ENCODE measurements around the gene KCNIP3.
A peak's percentile ranks its signal among the peaks of the same experiment; 100 is the strongest.

Gene KCNIP3

DNA sequence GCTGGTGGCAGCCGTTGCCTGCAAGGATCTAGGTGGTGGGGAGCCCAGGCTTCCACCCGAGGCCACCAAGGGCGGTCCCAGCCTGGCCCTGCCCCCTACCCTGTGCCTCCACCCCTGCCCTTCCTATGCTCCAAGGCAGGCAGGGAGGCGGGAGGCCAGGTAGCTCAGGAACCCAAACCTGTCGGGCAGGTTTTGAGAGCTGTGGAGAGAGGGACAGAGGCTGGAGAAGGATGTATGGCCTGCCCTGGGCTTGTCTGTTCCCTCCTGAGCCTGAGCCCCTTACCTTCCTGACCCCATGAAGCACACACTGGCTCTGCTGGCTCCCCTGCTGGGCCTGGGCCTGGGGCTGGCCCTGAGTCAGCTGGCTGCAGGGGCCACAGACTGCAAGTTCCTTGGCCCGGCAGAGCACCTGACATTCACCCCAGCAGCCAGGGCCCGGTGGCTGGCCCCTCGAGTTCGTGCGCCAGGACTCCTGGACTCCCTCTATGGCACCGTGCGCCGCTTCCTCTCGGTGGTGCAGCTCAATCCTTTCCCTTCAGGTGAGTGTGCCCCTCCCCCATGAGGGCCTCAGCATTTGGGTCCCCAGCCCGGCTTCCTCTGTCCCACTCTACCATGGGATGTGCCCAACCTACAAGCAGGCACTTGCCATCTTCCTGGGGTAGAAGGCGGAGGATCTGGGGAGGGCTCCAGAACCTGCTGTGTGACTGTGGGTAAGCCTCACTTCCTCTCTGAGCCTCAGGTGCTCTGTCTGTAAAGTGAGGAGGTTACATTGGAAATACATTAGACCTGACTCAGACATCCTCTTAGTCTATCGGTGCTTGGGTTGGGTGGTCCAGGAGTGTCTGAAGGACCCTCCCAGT is 22.6 kb upstream of the KCNIP3 start, which contains the start of gene PROM2:
Gene PROM2 (plus strand): TSS at position 159 of the 860 bp plus-strand sequence. CDS start 137 bp downstream, at position 296.
- DNase-seq (ENCODE audit: low read depth): no peak

DNA sequence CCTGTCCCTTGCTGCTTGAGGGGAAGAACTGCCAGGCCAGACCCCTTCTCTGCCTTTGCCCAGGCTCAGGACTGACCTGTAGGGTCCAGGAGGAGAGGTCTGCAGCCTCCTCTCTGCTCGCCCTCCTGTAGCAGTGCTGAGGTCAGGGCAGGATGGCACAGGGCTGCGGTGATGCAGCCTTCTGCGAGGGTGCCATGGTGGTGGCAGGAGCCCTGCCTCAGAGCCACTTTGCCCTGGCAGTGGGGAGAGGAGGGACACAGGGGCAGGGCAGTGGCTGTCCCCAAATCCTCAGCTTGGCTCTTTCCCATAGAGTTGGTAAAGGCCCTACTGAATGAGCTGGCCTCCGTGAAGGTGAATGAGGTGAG is 22.0 kb upstream of the KCNIP3 start:
- no peak for DNase-seq (ENCODE audit: low read depth)

DNA sequence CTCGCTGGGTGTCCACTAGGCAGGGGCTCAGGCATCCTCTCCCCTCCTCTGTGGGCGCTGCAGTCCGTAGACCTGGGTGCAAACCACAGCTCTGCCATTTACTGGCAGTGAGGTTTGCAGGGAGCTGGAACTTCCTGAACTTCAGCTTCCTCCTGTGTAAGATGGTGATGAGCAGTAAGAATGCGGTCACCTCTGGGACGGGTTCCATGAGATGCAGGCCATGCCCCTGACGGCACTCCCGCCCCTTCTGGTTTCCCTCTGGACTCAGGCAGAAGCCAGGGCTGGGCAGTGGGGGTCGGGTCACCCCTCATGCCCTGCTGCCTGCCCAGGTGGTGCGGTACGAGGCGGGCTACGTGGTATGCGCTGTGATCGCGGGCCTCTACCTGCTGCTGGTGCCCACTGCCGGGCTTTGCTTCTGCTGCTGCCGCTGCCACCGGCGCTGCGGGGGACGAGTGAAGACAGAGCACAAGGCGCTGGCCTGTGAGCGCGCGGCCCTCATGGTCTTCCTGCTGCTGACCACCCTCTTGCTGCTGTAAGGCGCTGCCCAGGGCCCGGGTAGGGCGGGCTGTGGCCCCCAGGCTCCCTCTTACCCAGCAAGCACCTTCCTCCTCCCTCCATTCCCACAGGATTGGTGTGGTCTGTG is 21.4 kb upstream of the KCNIP3 start:
- no peak for DNase-seq (ENCODE audit: low read depth)

DNA sequence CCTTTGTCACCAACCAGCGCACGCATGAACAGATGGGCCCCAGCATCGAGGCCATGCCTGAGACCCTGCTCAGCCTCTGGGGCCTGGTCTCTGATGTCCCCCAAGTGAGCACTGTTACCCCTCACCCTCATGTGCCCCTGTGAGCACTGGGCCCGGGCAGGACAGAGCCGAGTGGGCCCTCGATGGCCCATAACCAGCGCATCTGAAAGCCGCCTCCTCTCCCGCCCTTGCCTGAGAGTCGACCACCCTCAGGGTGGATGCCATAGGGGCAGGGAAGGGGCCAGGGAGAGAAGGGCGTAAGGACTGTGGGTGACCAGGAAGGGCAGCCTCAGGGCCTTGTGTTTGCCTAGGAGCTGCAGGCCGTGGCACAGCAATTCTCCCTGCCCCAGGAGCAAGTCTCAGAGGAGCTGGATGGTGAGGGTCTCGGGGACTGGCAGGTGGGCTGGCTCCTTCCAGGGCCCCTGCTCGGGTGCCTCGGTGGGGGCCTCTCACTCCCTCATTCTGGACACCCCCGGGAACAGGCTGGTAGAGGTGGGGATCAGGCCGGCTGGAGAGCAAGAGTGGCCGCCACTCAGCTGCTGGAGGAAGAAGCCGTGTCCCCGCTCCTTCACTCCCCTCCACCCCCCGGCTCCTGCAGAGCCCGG is 20.8 kb upstream of the KCNIP3 start:
- no peak for DNase-seq (ENCODE audit: low read depth)

DNA sequence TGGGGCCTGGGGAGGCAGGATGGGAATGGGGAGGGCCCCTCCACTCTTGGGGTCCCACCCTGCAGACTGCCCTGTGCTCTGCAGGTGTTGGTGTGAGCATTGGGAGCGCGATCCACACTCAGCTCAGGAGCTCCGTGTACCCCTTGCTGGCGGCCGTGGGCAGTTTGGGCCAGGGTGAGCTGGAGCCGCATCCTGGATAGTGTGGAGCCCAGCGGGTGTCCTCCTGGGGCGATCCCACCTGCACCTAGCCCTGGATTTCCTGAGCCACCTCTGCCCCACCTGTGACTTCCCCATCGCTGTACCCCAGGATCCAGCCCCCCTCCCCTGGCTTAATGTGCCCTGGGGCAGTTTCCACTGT is 20.3 kb upstream of the KCNIP3 start:
- no peak for DNase-seq (ENCODE audit: low read depth)

DNA sequence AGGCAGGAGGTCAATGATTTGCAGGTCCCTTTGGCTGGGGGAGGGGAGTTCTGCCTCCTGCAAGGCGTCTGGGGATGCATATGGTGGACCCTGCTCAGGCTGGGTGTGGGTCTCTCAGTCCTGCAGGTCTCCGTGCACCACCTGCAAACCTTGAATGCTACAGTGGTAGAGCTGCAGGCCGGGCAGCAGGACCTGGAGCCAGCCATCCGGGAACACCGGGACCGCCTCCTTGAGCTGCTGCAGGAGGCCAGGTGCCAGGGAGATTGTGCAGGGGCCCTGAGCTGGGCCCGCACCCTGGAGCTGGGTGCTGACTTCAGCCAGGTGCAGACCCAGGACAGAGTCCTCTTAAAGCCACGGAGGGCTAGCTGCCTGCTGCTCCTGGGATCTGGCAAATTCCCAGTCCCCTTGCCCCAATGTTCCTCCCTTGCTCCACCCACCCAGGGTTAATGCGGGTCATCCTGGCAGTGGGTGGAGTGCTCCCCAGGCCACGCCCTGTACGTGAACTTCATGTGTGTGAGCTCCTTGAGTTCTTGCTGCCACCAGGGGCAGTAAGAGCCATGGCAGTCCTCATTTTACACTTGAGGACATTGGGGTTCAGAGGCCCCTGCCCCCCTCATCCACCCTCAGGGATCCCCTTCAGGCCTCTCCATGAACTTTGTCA is 19.8 kb upstream of the KCNIP3 start:
- no peak for DNase-seq (ENCODE audit: low read depth)

DNA sequence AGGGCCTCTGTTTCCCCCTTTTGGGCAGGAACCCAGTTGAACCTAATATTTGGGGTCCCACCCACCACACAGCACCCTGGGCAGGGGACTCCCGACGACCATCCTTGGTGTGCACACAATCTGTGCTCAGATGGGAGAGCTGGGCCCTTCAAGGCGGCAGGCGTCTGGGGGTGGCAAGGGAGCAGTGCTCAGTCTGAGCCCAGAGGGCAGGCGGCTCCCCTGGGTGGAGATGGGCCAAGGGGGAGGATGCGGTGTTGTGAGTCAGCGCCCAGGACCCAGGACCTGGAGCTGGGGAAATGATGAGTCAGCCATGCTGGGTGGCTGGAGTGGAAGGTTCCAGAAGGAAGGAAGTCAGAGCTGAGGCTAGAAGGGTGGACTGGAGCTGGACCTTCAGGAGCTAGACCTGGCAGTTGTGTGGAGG is 19.1 kb upstream of the KCNIP3 start:
- peak; percentile 13 for DNase-seq (ENCODE audit: low read depth)

DNA sequence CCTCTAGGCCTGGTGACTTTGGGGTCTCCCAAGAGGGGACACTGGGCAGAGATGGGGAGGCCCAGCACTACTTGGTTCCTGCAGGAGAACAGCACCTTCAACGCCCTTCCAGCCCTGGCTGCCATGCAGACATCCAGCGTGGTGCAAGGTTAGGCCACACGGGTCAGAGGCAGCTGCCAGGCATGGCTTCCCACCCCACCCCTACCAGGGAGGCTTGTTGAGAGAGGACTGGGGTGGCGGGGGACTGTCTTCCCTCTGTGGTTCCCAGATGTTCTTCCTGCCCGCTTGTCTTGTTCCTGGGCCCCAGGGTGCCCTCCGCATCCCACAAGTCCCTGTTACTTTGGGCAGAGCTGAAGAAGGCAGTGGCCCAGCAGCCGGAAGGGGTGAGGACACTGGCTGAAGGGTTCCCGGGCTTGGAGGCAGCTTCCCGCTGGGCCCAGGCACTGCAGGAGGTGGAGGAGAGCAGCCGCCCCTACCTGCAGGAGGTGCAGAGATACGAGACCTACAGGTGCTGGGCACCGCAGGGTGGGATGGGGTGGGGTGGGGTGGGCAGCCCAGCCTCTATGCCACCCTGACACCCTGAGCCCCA is 18.4 kb upstream of the KCNIP3 start:
- no peak for DNase-seq (ENCODE audit: low read depth)

DNA sequence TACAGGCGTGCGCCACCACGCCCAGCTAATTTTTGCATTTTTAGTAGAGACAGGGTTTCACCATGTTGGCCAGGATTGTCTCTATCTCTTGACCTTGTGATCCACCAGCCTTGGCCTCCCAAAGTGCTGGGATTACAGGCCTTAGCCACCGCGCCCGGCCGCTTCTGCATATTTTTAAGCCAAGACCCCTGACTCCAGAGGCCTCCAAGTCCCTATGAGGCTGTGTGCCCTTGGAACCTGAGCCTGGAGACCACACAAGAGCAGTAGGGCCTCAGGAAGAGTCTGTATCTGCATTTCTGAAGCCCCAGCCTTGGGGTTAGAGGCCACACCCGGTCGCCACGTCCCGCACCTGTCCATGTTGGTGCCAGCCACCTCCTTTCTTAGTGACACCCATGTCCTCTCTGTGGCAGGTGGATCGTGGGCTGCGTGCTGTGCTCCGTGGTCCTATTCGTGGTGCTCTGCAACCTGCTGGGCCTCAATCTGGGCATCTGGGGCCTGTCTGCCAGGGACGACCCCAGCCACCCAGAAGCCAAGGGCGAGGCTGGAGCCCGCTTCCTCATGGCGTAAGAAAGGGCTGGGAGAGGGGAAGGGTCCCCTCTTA is 17.6 kb upstream of the KCNIP3 start:
- no peak for DNase-seq (ENCODE audit: low read depth)

DNA sequence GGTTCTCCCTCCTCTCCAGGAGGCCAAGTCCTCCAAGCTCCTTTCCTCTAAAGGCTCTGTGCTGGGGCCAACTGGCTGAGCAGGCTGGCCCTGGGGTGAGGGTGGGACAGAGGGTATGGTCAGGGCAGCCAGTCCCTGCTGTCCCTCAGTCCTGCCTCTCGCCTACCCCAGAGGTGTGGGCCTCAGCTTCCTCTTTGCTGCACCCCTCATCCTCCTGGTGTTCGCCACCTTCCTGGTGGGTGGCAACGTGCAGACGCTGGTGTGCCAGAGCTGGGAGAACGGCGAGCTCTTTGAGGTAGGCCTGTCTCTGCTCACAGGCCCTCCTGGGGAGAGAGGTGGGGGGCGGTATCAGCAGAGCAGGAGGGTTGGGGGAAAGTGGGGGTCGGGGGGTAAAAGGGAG is 16.1 kb upstream of the KCNIP3 start:
- DNase-seq (ENCODE audit: low read depth): no peak

DNA sequence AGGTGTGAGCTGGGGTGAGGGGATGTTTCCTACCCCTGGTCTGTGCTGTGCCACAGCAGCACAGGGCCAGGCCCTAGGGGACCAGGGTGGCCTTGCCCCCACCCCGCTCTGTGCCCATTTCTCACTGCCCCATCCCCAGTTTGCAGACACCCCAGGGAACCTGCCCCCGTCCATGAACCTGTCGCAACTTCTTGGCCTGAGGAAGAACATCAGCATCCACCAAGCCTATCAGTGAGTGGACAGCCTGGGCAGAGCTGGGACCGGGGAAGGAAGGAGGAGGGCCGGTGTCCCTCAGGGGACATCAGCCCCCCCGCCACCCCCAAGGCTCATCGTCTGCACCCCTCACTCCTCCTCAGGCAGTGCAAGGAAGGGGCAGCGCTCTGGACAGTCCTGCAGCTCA is 15.4 kb upstream of the KCNIP3 start:
- DNase-seq (ENCODE audit: low read depth): no peak

DNA sequence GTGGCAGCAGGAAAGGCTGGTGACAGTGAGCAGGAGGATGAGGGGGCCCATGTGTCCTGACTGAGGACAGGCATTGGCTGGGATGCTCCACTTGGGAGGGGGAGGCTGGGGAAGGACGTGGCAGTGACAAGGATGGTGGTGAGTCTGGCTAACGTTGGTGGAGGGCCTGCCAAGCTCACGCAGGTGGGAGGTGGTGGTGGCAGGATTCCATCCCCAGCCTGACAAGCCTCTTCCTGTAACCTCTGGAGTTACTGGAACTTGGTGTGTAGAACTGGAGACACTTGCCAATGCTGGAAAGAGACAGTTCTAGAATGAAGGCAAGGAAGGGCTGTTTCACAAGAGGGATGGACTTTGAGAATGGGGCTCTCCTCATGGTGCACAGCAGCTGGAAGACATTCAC is 14.7 kb upstream of the KCNIP3 start:
- no peak for DNase-seq (ENCODE audit: low read depth)

DNA sequence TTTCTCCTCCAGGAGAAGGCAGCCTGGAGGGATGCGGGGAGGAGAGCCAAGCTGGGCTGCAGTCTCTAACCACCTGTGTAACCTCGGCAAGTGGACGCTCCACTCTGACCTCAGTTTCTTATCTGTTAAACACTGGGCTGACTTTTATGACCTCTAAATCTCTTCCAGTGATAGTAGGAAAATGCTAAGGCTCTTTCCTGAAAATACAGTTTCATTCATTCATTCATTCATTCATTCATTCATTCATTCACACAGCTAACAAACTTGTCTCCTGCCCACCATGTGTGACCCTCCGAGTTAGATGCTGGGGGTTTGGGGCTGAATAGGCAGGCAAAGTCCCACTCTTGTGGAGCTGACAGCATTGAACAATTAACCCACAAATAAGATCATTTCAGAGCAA is 13.6 kb upstream of the KCNIP3 start:
- DNase-seq (ENCODE audit: low read depth): no peak

DNA sequence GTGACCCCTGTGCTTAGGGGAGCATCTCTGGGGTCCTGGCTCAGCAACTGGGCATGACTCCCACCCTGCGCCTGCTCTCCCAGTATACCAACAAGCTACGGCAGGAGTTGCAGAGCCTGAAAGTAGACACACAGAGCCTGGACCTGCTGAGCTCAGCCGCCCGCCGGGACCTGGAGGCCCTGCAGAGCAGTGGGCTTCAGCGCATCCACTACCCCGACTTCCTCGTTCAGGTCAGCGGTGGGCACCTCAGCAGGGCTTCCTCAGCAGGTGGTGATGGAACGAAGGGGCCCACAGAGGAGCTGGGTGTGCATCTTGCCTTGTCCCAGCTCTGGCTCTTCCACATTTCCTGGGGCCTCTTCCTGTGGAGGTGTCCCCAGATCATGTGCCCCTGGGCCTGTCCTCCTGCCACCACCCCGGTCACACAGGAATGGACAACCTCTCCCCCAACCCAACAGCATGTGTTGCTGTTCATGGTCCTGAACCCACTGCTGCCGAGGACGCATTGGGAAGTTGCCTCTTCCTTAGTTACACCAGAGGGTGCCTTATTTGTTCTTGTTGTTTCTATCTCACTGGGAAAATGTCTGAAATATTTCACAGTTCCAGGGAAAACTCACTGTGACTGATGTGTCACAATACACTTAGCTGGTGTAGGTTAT is 12.1 kb upstream of the KCNIP3 start:
- DNase-seq (ENCODE audit: low read depth): no peak

DNA sequence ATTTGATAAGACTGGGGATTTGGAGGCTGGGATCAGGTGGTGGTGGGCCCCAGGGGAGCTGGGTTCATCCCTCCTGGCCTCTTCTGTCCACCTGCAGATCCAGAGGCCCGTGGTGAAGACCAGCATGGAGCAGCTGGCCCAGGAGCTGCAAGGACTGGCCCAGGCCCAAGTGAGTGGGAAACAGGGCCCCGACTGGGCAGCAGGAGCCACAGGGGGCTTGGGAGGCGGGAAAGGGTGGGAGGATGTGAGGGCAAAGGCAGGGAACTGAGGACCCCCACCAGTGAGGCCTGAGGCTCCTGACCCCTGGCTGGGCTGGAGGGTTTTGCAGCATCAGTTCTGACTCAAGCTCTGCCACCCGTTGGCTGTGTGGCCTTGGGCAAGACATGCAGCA is 11.6 kb upstream of the KCNIP3 start:
- DNase-seq (ENCODE audit: low read depth): no peak

DNA sequence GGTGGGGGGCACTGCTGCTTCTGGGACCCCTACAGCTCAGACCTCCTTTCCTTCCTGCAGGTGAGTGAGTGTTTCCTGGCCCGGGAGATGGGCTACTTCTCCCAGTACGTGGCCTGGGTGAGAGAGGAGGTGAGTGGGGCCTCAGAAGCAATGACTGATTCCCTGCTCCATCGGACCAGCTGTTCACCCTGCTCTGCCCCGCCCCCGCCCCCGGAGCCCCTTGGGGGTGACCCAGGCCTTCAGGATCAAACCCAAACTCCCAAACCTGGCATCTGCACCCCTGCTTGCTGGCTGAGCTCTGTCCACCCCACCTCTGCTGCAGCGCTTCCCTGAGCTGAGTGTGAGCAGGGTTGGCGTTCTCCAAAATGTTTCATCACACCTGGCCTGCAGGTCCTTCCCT is 9.8 kb upstream of the KCNIP3 start:
- DNase-seq (ENCODE audit: low read depth): no peak

DNA sequence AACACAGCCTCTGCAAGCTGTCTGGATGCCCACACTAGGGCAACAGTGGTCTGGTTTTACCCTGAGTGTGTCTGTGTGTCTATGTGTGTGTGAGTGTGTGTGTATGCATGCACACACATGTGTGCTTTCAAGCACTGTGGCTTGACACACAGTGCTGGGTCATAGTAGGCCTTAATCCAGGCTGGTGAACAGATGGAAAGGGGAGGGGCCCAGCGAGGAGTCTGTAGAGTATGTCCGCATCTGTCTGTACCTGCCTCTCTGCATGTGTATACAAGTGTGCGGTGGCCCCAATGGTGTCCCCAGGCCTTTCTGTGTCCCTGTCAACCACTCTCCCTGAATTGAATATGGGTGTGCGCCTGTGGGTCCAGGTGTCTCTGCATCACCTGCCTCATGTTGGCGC is 9.3 kb upstream of the KCNIP3 start:
- DNase-seq (ENCODE audit: low read depth): no peak

DNA sequence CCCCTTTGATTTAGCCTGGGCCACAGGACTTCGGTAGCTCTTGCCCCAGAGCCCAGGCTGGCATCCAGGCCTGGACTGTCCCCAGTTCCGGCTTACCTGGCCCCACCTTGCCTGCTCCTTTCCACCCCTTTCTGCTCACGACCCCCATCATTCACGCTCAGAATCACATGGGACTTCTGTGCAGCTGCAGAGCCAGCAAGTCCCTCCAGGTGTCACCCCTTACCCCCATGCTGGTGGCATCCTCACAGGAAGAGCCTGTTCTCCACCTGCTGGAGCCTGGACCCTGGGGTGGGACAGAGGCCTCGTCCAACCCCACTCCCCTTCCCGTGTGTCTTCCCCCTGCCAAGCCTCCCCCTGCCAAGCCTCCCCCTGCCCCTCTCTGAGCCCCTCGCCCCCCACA is 7.9 kb upstream of the KCNIP3 start:
- DNase-seq (ENCODE audit: low read depth): no peak

DNA sequence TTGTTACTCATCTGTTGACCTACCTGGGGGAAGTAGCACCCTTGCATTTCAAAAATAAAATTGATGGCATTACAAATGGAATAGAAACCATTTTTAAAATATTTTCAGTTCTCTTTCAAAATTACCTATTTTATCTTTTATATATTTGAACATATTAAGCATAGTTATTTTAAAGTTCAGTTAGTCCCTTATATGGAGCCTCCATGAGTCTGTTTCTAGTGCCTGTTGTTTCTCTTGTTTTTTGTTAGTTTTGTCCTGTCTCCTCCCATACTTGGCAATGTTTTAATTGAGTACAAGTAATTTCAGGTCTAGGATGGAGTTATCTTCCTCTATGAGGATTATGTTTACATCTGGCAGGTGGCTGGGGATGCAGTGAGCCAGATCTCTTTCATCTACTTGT is 5.9 kb upstream of the KCNIP3 start:
- no peak for DNase-seq (ENCODE audit: low read depth)

DNA sequence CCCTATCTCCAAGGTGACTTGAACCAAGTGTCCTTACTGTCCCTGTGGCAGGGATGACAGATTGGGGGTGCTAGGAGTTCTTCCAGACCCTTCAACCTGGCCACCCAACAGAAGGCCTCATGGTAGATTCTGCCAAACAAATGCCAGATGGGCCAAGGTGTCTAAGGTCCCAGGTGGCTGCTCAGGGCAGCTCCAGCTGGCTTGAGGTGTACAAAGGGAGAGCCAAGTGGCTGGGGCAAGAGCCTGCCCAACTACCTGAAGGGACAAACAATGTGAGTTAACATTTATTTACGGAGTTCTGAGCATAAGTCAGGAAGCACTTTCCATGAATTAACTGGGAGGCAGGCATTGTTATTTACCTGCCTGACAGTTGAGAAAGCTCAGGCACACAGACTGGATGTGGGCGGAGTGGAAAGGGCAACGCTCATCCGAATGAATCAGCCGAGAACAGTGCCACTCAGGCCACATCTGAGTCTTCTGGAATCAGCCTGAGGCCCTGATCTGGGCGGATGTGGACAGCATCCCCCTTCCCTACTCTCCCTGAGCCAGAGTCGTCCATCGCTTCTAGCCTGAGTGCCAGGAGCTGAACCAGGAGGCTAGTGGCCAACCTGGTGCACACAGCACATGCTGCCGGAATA is 4.4 kb upstream of the KCNIP3 start:
- no peak for DNase-seq (ENCODE audit: low read depth)
